GM23338 (cell line): ENCODE data around the gene INPP5A. TPM values are rescaled to one million over a fixed set of nuclear protein-coding genes. Genes with fewer than 3 reads are reported as not detected.

Experiments used
- ATAC-seq: fragments of 200-7000 bp; cut with Tn5 transposase; 3 replicates; pipeline ENCODE4 v1.9.1; 2020
- DNase-seq: peaks from one replicate; pipeline ENCODE4 v3.0.0-alpha.2; 2015; ENCODE audit warnings: low spot score
- H2AFZ ChIP-seq: fragments of 200-600 bp; sonication (generic); 2 replicates; pipeline ENCODE4 v1.8.0; 2016; ENCODE audit warnings: antibody characterized with exemption, mild to moderate bottlenecking, moderate library complexity
- H3F3A ChIP-seq: fragments of 200-600 bp; sonication (generic); replicated peaks from 2 replicates; pipeline ENCODE4 v1.8.0; 2017; ENCODE audit warnings: antibody characterized with exemption, mixed run types, low read depth
- H3K27ac ChIP-seq: fragments of 200-600 bp; sonication (generic); 2 replicates; pipeline ENCODE4 v1.6.1; 2016; ENCODE audit warnings: low read depth
- H3K27me3 ChIP-seq: fragments of 200-600 bp; sonication (generic); 2 replicates; pipeline ENCODE4 v1.8.0; 2016; ENCODE audit warnings: mild to moderate bottlenecking, mixed run types, moderate library complexity; ENCODE audit not compliant: insufficient read depth
- H3K36me3 ChIP-seq: fragments of 200-600 bp; sonication (generic); 2 replicates; pipeline ENCODE4 v1.8.0; 2016; ENCODE audit warnings: mild to moderate bottlenecking; ENCODE audit not compliant: insufficient read depth
- H3K4me1 ChIP-seq: fragments of 200-600 bp; sonication (generic); 2 replicates; pipeline ENCODE4 v1.8.0; 2016; ENCODE audit warnings: mild to moderate bottlenecking, moderate library complexity; ENCODE audit not compliant: insufficient read depth
- H3K4me2 ChIP-seq: fragments of 200-600 bp; sonication (generic); 2 replicates; pipeline ENCODE4 v1.7.1; 2017; ENCODE audit warnings: mixed run types
- H3K4me3 ChIP-seq: fragments of 200-600 bp; sonication (generic); 2 replicates; pipeline ENCODE4 v1.6.1; 2016; ENCODE audit warnings: mixed run types
- H3K79me2 ChIP-seq: fragments of 200-600 bp; sonication (generic); replicated peaks from 2 replicates; pipeline ENCODE4 v1.8.0; 2017; ENCODE audit warnings: mild to moderate bottlenecking; ENCODE audit not compliant: insufficient read depth
- H3K9me2 ChIP-seq: fragments of 200-600 bp; sonication (generic); 2 replicates; pipeline ENCODE4 v1.8.0; 2017; ENCODE audit not compliant: insufficient read depth
- H4K20me1 ChIP-seq: fragments of 200-600 bp; sonication (generic); replicated peaks from 2 replicates; pipeline ENCODE4 v1.8.0; 2017; ENCODE audit warnings: mild to moderate bottlenecking; ENCODE audit not compliant: insufficient read depth
- H3K27ac Mint-ChIP-seq: 2 replicates; pipeline ENCODE4 v1.8.0; 2020; ENCODE audit warnings: inconsistent platforms, mild to moderate bottlenecking, moderate library complexity, mixed read lengths
- H3K27me3 Mint-ChIP-seq: 3 replicates; pipeline ENCODE4 v1.8.0; 2022; ENCODE audit warnings: low read depth, mild to moderate bottlenecking, moderate library complexity, mixed read lengths, inconsistent platforms; ENCODE audit not compliant: insufficient read depth, poor library complexity
- H3K36me3 Mint-ChIP-seq: 3 replicates; pipeline ENCODE4 v1.8.0; 2021; ENCODE audit warnings: low read depth, mild to moderate bottlenecking, inconsistent platforms, moderate library complexity, mixed read lengths
- H3K4me1 Mint-ChIP-seq: 3 replicates; pipeline ENCODE4 v1.8.0; 2020; ENCODE audit warnings: mild to moderate bottlenecking, inconsistent platforms, mixed read lengths
- H3K4me3 Mint-ChIP-seq: 3 replicates; pipeline ENCODE4 v1.8.0; 2021; ENCODE audit warnings: moderate library complexity, mild to moderate bottlenecking, inconsistent platforms, mixed read lengths
- H3K9me3 Mint-ChIP-seq: 3 replicates; pipeline ENCODE4 v1.8.0; 2020; ENCODE audit warnings: moderate library complexity, mild to moderate bottlenecking, inconsistent platforms, mixed read lengths
- CTCF ChIP-seq, 2 experiments: fragments of 200-600 bp in 1 of 2; sonication (generic) in 1 of 2; conservative IDR thresholded peaks; 2 replicates each; pipeline versions ENCODE4 v1.5.1 to v1.6.1; 2016 to 2017; ENCODE audit warnings: antibody characterized with exemption in 2 of 2, low read depth in 2 of 2, mild to moderate bottlenecking in 2 of 2, moderate library complexity in 1 of 2
- ETS1 ChIP-seq: IDR thresholded peaks from 2 replicates; pipeline ENCODE4 v1.6.1; 2016; ENCODE audit warnings: antibody characterized with exemption
- JUNB ChIP-seq: IDR thresholded peaks from one replicate; pipeline ENCODE4 v1.6.1; 2016; ENCODE audit warnings: antibody characterized with exemption; ENCODE audit not compliant: unreplicated experiment
- NANOG ChIP-seq: IDR thresholded peaks from 2 replicates; pipeline ENCODE4 v1.6.1; 2016; ENCODE audit warnings: antibody characterized with exemption, borderline replicate concordance
- POLR2AphosphoS5 ChIP-seq: IDR thresholded peaks from 2 replicates; pipeline ENCODE4 v1.6.1; 2016; ENCODE audit warnings: antibody characterized with exemption, low read depth
- STAT1 ChIP-seq: IDR thresholded peaks from one replicate; pipeline ENCODE4 v1.6.1; 2016; ENCODE audit warnings: antibody characterized with exemption; ENCODE audit not compliant: unreplicated experiment
- ZNF114 ChIP-seq: fragments of 250-450 bp; sonication (Bioruptor Pico); IDR thresholded peaks from 2 replicates; pipeline ENCODE4 v1.5.0; 2020; ENCODE audit warnings: mild to moderate bottlenecking, moderate library complexity
- ZNF462 ChIP-seq: fragments of 250-450 bp; sonication (Bioruptor Pico); IDR thresholded peaks from 2 replicates; pipeline ENCODE4 v1.5.0; 2020; ENCODE audit warnings: mild to moderate bottlenecking, moderate library complexity
- polyA plus RNA-seq: library from polyadenylated mRNA; unstranded; fragments of >200 nt; fragmentation: Nextera tagmentation; extraction: Ambion mirVana; gene quantifications from 2 replicates; pipeline ENCODE4 v1.2.1, GENCODE V29; 2016
- total RNA-seq: library from RNA; depleted of rRNA; stranded (reverse); fragments of >200 nt; shearing (Covaris generic); gene quantifications from 2 replicates; pipeline ENCODE4 v1.2.3, GENCODE V29; 2014

INPP5A gene
- total and polyA plus RNA-seq, 2 experiments from 2014 or later: 5.9 to 40.6 TPM

GRCh38 chr10:132711613-132712121, 174.1 kb downstream of the INPP5A start:
- no peak overlapping the region for H3K27ac ChIP-seq
- no peak overlapping the region for H3K4me3 ChIP-seq
- DNase-seq (no peak), ATAC-seq (no peak)
- Mint-ChIP-seq H3K27ac (no peak overlapping the region), H3K9me3 (peaks cover 8% of the 10 kb centered on the region), H3K27me3 (peaks cover 12% of the 10 kb centered on the region), H3K4me3 (no peak overlapping the region), H3K36me3 (peaks cover 13% of the 10 kb centered on the region), H3K4me1 (peaks cover 20% of the 10 kb centered on the region)
- no peak overlapping the region for H3K4me2 ChIP-seq
- H3K9me2 ChIP-seq: no peaks in the 10 kb centered on the region
- H3K4me1 ChIP-seq: no peaks in the 10 kb centered on the region
- H2AFZ ChIP-seq: no peak overlapping the region
- no peaks in the 10 kb centered on the region for H4K20me1 ChIP-seq
- no peaks in the 10 kb centered on the region for H3K36me3 ChIP-seq
- H3K79me2 ChIP-seq: no peaks in the 10 kb centered on the region
- H3F3A ChIP-seq: no peaks in the 10 kb centered on the region
- no peaks in the 10 kb centered on the region for H3K27me3 ChIP-seq
- TF ChIP-seq STAT1 (no peak), POLR2AphosphoS5 (no peak), ZNF462 (CRISPR knock-in tag) (no peak), JUNB (no peak), ETS1 (no peak), CTCF (conservative IDR thresholded peaks at IDR 0.05; ENCODE audit: low read depth in 2 of 2) (no peak), NANOG (no peak), ZNF114 (CRISPR knock-in tag) (no peak)
